GM12874 (cell line): ENCODE data around the gene ACAN.

Source experiments
- CTCF ChIP-seq: IDR thresholded peaks from 2 replicates; pipeline ENCODE4 v1.5.1; 2011; ENCODE audit warnings: low read depth, mild to moderate bottlenecking, control low read depth, low read length, moderate library complexity; ENCODE audit not compliant: insufficient read depth

Gene ACAN

GRCh38 chr15:88852476-88852875, 49.2 kb downstream of the ACAN start:
- no peak for TF ChIP-seq CTCF

- TF ChIP-seq CTCF: no peak
These were observed 55.7 kb downstream of the ACAN start for GRCh38 chr15:88858934-88859333.

GRCh38 chr15:88859550-88859949, 56.3 kb downstream of the ACAN start:
- no peak for TF ChIP-seq CTCF

GRCh38 chr15:88860212-88860611, 57.0 kb downstream of the ACAN start:
- no peak for TF ChIP-seq CTCF

- TF ChIP-seq CTCF: no peak
These were observed 60.2 kb downstream of the ACAN start for GRCh38 chr15:88863412-88863811.

GRCh38 chr15:88864861-88865497, 61.7 kb downstream of the ACAN start:
- TF ChIP-seq CTCF: no peak

- TF ChIP-seq CTCF: no peak
These were observed 62.4 kb downstream of the ACAN start for GRCh38 chr15:88865498-88866099.
